A673 (cell line): Measurements from ENCODE around the gene SHROOM3.

Experiments
- EZH2 ChIP-seq: fragments of 200-600 bp; sonication (generic); IDR thresholded peaks from 2 replicates; pipeline ENCODE4 v1.6.1; 2017; ENCODE audit warnings: borderline replicate concordance, low read depth, mild to moderate bottlenecking, mixed read lengths, antibody characterized with exemption, low read length; ENCODE audit not compliant: poor library complexity, severe bottlenecking
- TF ChIP-seq, protein P1 (sequence below): fragments of 300-800, 200-600 bp; sonication (generic); conservative IDR thresholded peaks from 2 replicates; pipeline ENCODE4 v1.5.1; 2017; ENCODE audit warnings: low read depth, mild to moderate bottlenecking, antibody characterized with exemption, low read length, moderate library complexity, mixed read lengths

DNA sequence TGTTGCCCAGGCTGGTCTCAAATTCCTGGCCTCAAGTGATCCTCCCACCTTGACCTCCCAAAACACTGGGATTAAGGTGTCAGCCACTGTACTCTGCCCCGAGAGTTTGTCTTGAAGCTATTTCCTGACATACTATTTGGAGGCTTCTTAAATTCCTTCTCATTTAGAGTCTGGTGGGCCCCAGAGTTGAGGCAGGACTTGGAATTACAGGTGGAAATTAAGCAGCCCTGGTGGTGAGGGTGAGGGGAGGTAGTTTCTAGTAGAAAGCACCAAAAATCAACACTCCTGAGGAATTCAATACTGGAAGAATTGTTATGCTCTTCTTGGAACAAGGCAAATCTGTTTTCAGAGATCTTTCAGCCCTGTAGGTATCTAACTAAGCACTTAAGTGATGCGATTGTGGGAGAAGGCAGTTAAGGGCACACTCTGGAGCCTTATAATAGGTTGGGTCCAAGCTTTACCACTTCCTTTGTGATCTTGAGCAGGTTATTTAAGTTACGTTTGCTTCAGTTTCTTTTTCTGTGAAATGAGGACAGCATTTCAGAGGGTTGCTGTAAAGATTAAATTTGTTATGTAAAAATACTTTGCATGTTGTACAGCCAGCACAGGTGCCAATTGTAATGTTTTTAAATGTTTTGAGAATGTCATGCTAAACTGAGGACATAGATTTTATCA, 262.2 kb downstream of the SHROOM3 start:
- TF ChIP-seq, protein P1, sequence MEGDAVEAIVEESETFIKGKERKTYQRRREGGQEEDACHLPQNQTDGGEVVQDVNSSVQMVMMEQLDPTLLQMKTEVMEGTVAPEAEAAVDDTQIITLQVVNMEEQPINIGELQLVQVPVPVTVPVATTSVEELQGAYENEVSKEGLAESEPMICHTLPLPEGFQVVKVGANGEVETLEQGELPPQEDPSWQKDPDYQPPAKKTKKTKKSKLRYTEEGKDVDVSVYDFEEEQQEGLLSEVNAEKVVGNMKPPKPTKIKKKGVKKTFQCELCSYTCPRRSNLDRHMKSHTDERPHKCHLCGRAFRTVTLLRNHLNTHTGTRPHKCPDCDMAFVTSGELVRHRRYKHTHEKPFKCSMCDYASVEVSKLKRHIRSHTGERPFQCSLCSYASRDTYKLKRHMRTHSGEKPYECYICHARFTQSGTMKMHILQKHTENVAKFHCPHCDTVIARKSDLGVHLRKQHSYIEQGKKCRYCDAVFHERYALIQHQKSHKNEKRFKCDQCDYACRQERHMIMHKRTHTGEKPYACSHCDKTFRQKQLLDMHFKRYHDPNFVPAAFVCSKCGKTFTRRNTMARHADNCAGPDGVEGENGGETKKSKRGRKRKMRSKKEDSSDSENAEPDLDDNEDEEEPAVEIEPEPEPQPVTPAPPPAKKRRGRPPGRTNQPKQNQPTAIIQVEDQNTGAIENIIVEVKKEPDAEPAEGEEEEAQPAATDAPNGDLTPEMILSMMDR: no peak
- TF ChIP-seq EZH2: no peak
